ENCODE results near the gene QRICH2. TPM values are rescaled to one million over a fixed set of nuclear protein-coding genes. Genes with fewer than 3 reads are reported as not detected.

The QRICH2 gene
- total RNA-seq, 4 donors from 2014 or later: 1.7 to 2.7 (median 2.0) TPM

- TF ChIP-seq EP300 (IDR thresholded peaks at IDR 0.05) (no peak), POLR2AphosphoS5 (IDR thresholded peaks at IDR 0.05) (no peak), POLR2A (IDR thresholded peaks at IDR 0.05) (no peak), CTCF (IDR thresholded peaks at IDR 0.05) (no peak)
- no peak overlapping the region for H3K27ac ChIP-seq
- H3K27me3 ChIP-seq: no peaks in the 10 kb centered on the region
- peaks cover 0 to 8% (median 0%) of the 10 kb centered on the region in 3 donors for H3K4me1 ChIP-seq
- WGBS, 2 donors (ENCODE audit: low coverage in 1 of 2): 83 to 94% methylated on average over 1 to 5 of the region's 5 CpGs
- peaks cover 0 to 26% of the 10 kb centered on the region in 2 donors for H3K36me3 ChIP-seq
- H3K9me3 ChIP-seq: no peaks in the 10 kb centered on the region
- no peak for ATAC-seq
- H3K4me3 ChIP-seq: no peak overlapping the region
These were observed 11.2 kb downstream of the QRICH2 start for GRCh38 chr17:76296889-76297288.

GRCh38 chr17:76296186-76296585 is 11.9 kb downstream of the QRICH2 start:
- Histone ChIP-seq H3K4me1 (peaks cover 0 to 8% (median 0%) of the 10 kb centered on the region in 3 donors), H3K36me3 (peaks cover 0 to 32% of the 10 kb centered on the region in 2 donors), H3K4me3 (no peak overlapping the region), H3K9me3 (no peaks in the 10 kb centered on the region), H3K27me3 (no peaks in the 10 kb centered on the region), H3K27ac (no peak overlapping the region)
- TF ChIP-seq CTCF (IDR thresholded peaks at IDR 0.05): no peak
- TF ChIP-seq POLR2A (IDR thresholded peaks at IDR 0.05): no peak
- TF ChIP-seq POLR2AphosphoS5 (IDR thresholded peaks at IDR 0.05): no peak
- TF ChIP-seq EP300 (IDR thresholded peaks at IDR 0.05): no peak
- ATAC-seq: no peak
- 36 to 42% methylated on average over 3 of the region's 4 CpGs for WGBS, 2 donors (ENCODE audit: low coverage in 1 of 2)

- H3K4me3 ChIP-seq: no peak overlapping the region
- peaks cover 0 to 43% of the 10 kb centered on the region in 2 donors for H3K36me3 ChIP-seq
- WGBS, 2 donors (ENCODE audit: low coverage in 1 of 2): 64% methylated on average over 3 of the region's 7 CpGs; no CpG with 5 or more reads in 1 of the 2 donors
- TF ChIP-seq EP300 (IDR thresholded peaks at IDR 0.05): no peak
- TF ChIP-seq CTCF (IDR thresholded peaks at IDR 0.05): no peak
- no peak for TF ChIP-seq POLR2AphosphoS5 (IDR thresholded peaks at IDR 0.05)
- no peak for TF ChIP-seq POLR2A (IDR thresholded peaks at IDR 0.05)
- ATAC-seq: no peak
- H3K27ac ChIP-seq: no peak overlapping the region
- no peaks in the 10 kb centered on the region for H3K9me3 ChIP-seq
- H3K27me3 ChIP-seq: no peaks in the 10 kb centered on the region
- H3K4me1 ChIP-seq: peaks cover 0 to 8% (median 0%) of the 10 kb centered on the region in 3 donors
These were observed 15.0 kb downstream of the QRICH2 start for GRCh38 chr17:76293106-76293505.

GRCh38 chr17:76292567-76292966 is 15.5 kb downstream of the QRICH2 start:
- Histone ChIP-seq H3K27me3 (no peaks in the 10 kb centered on the region), H3K9me3 (no peaks in the 10 kb centered on the region), H3K36me3 (peaks cover 0 to 43% of the 10 kb centered on the region in 2 donors), H3K4me1 (peaks cover 0 to 8% (median 0%) of the 10 kb centered on the region in 3 donors), H3K27ac (no peak overlapping the region), H3K4me3 (no peak overlapping the region)
- TF ChIP-seq EP300 (IDR thresholded peaks at IDR 0.05) (no peak), POLR2AphosphoS5 (IDR thresholded peaks at IDR 0.05) (no peak), POLR2A (IDR thresholded peaks at IDR 0.05) (no peak), CTCF (IDR thresholded peaks at IDR 0.05) (no peak)
- ATAC-seq: no peak
- WGBS, 2 donors (ENCODE audit: low coverage in 1 of 2): 100% methylated on average over 1 of the region's 4 CpGs; no CpG with 5 or more reads in 1 of the 2 donors

- WGBS, 2 donors (ENCODE audit: low coverage in 1 of 2): 68 to 100% methylated on average over 2 to 7 of the region's 23 CpGs
- Histone ChIP-seq H3K27me3 (no peaks in the 10 kb centered on the region), H3K36me3 (peaks cover 0 to 10% of the 10 kb centered on the region in 2 donors), H3K4me1 (peaks cover 0 to 8% (median 6%) of the 10 kb centered on the region in 3 donors), H3K27ac (no peak overlapping the region), H3K4me3 (no peak overlapping the region), H3K9me3 (no peaks in the 10 kb centered on the region)
- TF ChIP-seq POLR2AphosphoS5 (IDR thresholded peaks at IDR 0.05): no peak
- no peak for TF ChIP-seq CTCF (IDR thresholded peaks at IDR 0.05)
- no peak for ATAC-seq
These were observed 26.3 kb downstream of the QRICH2 start for GRCh38 chr17:76281573-76282371.

All from gastroesophageal sphincter (tissue), 4 donors.